Measurements from ENCODE around the gene FRY.
A peak's percentile ranks its signal among the peaks of the same experiment; 100 is the strongest.

Gene FRY

DNA sequence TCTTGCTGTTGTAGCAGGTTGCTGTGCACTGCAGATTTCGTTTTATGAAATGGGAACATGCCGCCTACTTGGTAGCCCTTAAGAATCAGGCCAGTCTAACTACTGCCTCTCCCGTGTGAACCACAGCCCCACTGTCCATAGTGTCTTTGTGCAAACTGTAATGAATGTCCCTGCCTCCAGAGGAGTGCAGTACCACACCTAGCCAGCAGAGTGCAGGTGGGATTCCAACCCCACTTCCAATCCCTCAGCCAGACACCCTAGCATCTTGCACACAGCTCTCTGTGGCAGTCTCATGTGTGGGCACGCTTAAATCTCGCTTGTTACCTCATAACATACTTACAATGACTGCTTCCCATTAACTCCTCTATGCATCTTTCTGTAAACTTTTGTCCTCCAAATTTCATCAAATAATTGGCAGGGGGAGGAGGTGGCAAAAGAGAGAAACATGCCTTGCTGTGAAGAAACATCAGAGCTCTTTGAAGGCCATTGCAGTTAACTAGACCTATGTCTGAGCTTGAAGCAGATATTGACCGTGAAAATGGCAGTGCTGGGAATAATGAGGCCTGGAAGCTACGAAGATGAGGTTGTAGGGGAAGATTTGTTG is 236.4 kb downstream of the FRY start:
- DNase-seq = no peak

DNA sequence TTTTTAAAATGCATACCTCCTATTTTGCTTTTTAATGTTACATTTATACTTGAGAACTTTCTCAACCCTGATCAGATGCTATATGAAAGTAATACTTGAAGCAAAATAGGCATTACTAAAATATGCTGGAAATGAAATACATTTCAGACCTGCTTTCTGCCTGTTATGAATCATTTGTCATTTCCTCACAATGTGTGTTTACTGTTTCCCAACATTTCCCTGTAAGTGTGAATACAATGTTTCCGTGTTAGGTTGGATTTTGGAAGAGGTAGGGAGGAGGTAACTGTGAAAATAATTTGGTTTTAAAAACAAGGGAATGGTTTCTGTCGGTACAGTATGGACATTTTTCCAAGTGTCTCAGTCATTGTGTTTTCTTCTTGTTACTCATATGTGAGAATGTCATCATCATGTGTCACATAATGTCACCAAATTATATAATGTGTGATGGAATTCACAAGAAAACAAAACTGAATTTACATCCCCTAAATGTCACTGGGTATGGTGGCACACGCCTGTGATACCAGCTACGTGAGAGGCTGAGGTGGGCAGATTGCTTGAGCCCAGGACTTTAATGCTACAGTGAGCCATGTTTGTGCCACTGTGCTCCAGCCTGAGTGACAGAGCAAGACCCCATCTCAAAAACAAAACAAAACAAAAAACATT is 240.6 kb downstream of the FRY start:
- no peak for DNase-seq

GRCh38 chr13:32277839-32278238 is 246.3 kb downstream of the FRY start:
- no peak for DNase-seq

- peak; percentile 23 for DNase-seq
Observed at GRCh38 chr13:32278426-32278825, 246.9 kb downstream of the FRY start.

DNA sequence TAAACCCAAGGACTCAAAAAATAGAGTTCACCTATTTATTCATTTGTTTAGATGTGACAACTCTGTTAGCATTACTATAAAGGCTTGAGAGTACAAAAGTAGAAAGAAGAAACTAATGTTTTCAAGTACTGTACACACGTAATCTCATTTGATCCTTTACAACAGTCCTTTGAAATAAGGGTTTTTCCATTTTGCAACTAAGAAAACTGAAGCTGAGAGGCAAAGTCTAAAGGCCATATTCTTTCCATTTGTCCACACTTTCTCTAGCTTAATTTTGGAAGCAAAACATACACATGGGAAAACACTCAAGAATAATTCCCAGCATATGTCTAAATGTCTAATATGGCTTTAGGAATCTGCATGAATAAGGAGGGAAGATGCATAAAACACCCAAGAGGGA is 249.5 kb downstream of the FRY start:
- no peak for DNase-seq

DNA sequence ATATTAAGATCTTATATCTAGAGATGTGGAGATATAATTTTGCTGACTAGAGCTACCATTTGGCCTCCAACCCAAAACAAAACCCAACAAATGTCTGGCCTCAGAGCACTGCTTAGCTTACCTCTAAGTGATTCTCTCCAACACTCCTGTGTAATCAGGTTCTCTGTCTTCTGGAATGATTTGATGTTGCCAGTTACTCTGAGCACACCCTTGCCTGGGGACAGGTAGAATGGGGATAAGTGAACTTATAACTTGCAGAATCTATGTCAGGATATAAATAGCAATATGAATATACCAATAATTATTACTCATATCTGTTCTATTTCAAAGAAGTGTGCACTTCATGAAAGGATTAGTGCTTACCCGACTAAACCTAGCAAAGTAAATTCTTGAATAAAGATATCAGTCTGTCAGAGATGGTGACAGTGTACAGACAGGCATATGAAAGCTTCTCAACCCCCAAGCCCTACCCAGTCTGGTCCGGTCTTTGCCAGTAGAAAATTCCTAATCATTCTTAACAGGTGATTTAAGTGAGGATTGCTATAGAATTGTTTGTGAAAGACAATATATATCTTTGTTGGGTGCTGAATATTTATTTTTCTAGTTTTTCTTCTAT is 250.6 kb downstream of the FRY start:
- DNase-seq = no peak

GRCh38 chr13:32284927-32285632 is 253.5 kb downstream of the FRY start:
- no peak for DNase-seq

DNA sequence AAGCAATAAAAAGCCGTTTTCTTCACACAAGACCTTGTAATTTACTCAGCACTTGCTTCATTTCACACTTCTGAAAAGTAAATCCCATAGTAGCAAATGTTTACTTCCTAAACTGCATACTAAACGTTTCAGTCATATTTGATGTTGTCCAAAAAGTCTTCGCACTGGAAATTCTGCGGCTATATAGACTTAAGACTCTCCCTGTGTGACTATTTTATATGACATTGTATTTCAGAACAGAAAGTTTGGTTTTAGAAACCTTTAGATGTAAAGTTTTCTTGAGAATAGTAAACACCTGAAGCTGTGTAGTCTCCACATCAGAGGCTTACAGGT is 254.0 kb downstream of the FRY start:
- no peak for DNase-seq

GRCh38 chr13:32297206-32297605 is 265.6 kb downstream of the FRY start:
- DNase-seq = no peak

DNA sequence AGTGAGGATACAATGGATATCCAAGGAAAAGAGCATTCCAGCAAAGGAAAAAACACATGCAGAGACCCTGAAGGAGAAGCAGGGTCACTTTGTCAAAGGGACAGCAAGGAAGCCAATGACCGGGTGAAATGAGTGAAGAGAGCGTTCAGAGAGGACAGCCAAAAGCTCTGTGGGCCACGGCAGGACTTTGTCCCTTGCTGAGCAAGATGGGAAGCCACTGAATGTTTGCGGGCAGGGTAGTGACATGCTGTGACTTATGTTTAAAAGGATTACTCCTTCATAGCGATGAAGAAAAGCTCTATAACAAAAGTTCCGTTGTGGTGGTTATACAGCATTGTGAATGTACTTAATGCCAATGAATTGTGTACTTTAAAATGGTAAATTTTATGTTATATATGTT is 267.1 kb downstream of the FRY start:
- DNase-seq = no peak

DNA sequence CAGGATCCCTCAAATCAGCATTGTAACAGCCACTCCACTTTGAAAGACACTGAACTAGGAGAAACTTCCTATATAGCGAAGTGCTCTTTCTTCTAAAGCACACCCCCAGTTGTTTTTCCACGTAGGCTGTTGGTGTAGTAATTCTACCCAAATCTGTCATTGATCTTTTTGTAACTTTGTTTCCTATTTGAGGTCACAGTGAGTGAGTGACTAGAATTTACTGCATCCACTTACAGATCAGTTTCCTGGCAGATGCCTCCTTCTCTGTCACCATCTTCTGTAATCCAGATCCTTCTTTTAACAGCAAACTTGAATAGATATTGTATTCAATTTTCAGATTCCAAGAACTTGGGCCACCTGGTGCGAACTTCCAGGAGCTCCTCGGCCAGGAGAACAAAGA is 268.3 kb downstream of the FRY start:
- no peak for DNase-seq

DNA sequence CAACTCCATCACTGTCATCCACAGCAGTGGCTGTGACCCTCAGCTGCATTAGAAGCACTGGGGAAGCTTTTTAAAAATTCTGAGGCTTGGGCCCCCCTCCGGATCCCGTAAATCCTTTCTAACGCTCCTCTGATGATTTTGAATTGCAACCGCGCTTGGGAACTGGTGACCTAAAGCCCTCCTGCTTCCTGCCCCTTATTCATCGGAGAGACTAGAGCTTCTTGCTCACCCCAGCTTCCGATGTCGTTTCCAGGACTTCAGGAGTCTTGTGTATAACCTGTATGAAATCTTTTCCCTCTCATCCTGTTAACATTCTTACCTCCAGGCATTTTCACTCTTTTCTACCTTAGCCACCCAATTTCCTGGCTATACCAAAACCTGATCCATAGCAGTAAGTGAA is 268.8 kb downstream of the FRY start:
- no peak for DNase-seq

DNA sequence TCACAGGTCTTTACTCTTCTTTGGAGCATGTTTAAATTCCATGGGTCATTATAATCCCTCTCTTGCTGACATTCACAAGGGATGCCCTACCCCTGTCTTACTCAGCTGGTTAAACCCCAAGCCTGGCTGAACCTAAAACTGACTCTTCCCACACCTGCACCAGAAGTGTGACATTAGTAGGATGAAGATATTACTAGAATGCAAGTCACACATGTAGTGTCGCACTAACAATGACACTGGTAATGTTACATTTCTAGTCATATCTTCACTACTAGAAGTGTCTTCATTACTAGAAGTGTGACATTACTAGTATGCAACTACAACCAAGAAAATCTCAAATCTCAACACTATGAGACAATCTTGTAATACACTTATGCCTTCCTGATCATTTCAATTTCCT is 269.3 kb downstream of the FRY start:
- DNase-seq = no peak

DNA sequence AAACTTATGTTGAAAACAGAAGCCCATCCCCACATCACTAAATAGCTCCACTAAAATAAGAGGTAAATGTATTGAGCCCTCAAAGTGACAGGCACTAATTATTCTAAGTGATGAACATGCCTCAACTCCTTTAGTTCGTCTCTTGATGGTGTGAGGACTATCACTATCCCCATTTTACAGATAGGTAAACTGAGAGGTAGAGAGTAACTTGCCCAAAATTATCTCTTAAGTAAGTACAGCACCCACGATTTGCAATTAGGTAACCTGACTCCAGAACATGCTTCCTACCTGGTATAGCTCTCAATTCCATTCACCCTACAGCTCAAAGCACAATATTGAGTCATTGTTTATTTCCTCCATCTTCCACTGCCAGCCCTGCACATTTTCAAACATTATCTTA is 270.9 kb downstream of the FRY start:
- no peak for DNase-seq

- no peak for DNase-seq
Observed at GRCh38 chr13:32305646-32306045, 274.1 kb downstream of the FRY start.

DNA sequence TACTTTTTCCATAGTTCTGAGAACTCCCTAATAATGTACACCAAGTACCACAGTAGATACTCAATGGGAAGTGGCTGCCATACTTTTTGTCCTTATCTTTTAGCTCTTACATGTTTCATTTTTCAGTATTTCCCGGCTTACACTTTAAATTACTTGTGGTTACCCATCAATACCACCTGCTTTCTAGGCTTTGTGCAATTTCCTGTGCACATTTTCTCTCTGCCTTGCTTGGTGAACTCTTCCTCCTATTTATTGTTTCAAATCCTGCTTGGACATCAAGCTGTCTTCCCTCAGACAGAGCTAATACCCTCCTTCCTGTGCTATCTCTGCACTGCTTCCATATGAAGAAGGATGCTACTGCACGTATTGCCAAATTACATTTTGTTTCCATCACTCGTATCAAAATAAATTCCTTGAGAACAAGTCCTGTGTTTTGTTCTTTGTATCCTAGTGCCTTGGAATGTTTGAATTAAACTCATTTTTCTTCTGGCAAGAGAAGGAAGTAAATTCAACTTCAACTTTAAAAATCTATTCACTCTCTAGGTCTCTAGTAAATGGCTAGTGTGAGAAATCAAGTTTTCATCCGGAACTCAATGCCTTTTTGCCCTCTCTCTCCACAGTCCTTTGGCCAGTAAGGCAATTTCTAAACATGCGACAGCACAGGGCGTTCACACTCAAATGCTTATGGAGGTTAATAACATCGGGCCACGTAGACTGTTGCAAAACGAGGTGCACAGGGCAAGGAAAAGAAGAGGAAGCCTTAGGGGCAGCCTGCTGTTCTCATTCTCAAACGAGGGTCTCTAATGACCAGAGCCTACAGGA is 277.9 kb downstream of the FRY start:
- DNase-seq = no peak

DNA sequence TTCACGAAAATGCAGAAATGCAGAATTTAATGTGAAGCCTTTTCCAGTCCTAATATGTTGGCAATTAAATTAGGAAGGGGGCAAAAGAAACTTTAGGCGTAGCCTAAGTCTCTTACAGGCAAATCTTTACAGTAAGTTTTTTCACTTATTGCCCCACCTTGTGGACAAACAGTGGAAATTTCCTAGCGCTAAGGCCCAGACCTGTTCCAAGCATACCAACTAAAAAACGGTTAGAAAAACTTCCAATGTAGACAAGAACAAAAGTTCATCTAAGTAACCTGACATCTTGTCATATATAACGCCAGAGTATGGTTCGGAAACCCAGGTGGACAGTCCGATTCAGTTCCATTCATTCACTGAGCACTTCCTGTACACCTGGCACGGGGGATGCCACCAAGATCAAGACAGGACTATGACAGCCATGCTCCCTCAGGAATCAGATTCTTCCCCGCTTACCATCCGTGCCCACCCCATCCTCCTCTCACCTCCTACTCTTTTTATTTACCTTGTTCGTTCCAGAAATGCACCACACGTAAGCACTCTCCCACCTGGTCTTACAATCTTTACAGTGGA is 278.6 kb downstream of the FRY start:
- DNase-seq = no peak

GRCh38 chr13:32311188-32311897 is 279.8 kb downstream of the FRY start:
- DNase-seq = no peak

DNA sequence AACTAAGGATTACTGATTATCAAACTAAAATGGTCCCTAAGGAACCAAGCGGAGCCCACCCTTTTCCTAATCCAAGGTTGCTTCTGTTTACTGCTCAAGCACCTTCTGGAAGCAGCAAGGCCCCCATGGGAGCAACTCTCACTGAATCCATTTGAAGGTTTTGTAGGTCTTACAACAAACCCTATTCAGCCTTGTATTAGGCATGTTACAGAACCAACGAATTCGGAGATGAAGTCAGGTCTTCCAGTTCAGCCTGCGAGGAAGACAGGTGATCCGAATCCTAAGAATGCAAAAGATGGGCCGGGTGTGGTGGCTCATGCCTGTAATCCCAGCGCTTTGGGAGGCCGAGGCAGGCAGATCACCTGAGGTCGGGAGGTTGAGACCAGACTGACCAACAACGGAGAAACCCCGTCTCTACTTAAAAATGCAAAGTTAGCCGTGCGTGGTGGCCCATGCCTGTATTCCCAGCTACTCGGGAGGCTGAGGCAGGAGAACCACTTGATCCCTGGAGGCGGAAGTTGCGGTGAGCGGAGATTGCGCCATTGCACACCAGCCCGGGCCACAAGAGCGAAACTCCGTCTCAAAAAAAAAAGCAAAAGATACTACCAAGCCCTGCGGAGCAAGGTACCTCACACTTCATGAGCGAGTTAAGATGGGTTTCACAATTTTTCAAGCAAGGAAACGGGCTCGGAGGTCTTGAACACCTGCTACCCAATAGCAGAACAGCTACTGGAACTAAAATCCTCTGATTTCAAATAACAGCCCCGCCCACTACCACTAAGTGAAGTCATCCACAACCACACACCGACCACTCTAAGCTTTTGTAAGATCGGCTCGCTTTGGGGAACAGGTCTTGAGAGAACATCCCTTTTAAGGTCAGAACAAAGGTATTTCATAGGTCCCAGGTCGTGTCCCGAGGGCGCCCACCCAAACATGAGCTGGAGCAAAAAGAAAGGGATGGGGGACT is 283.0 kb downstream of the FRY start:
- DNase-seq = no peak

DNA sequence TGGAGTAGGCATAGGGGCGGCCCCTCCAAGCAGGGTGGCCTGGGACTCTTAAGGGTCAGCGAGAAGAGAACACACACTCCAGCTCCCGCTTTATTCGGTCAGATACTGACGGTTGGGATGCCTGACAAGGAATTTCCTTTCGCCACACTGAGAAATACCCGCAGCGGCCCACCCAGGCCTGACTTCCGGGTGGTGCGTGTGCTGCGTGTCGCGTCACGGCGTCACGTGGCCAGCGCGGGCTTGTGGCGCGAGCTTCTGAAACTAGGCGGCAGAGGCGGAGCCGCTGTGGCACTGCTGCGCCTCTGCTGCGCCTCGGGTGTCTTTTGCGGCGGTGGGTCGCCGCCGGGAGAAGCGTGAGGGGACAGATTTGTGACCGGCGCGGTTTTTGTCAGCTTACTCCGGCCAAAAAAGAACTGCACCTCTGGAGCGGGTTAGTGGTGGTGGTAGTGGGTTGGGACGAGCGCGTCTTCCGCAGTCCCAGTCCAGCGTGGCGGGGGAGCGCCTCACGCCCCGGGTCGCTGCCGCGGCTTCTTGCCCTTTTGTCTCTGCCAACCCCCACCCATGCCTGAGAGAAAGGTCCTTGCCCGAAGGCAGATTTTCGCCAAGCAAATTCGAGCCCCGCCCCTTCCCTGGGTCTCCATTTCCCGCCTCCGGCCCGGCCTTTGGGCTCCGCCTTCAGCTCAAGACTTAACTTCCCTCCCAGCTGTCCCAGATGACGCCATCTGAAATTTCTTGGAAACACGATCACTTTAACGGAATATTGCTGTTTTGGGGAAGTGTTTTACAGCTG is 283.9 kb downstream of the FRY start, which contains the start of the genes BRCA2 and ZAR1L:
Gene BRCA2 (plus strand): TSS at position 271 of the 790 bp plus-strand sequence. CDS start 953 bp downstream, outside the sequence.
Gene ZAR1L (minus strand): TSS at position 126 of the 790 bp plus-strand sequence. CDS start 3,438 bp downstream, outside the sequence.
- peak; percentile 77 for DNase-seq
